ENCODE data around the gene RTN4R.

GRCh38 chr22:20298110-20298802 lies 30.1 kb upstream of the RTN4R start:
- TF ChIP-seq REST (IDR thresholded peaks at IDR 0.05; ENCODE audit: insufficient read depth in 1 of 2, low read depth in 2 of 2, low read length in 2 of 2) (no peak), TAF1 (IDR thresholded peaks at IDR 0.05; ENCODE audit: borderline replicate concordance, insufficient read depth, low read length) (no peak), POLR2AphosphoS5 (IDR thresholded peaks at IDR 0.05; ENCODE audit: low read depth, low read length) (no peak), SIN3A (IDR thresholded peaks at IDR 0.05; ENCODE audit: borderline replicate concordance, insufficient read depth, low read length) (no peak)

All from PFSK-1 (cell line).